GM23338 (cell line): ENCODE data around the gene RUNX1. TPM values are rescaled to one million over a fixed set of nuclear protein-coding genes. Genes with fewer than 3 reads are reported as not detected.

Experiments
- ATAC-seq: fragments of 200-7000 bp; cut with Tn5 transposase; 3 replicates; pipeline ENCODE4 v1.9.1; 2020
- DNase-seq: peaks from one replicate; pipeline ENCODE4 v3.0.0-alpha.2; 2015; ENCODE audit warnings: low spot score
- H2AFZ ChIP-seq: fragments of 200-600 bp; sonication (generic); 2 replicates; pipeline ENCODE4 v1.8.0; 2016; ENCODE audit warnings: antibody characterized with exemption, mild to moderate bottlenecking, moderate library complexity
- H3F3A ChIP-seq: fragments of 200-600 bp; sonication (generic); replicated peaks from 2 replicates; pipeline ENCODE4 v1.8.0; 2017; ENCODE audit warnings: antibody characterized with exemption, mixed run types, low read depth
- H3K27ac ChIP-seq: fragments of 200-600 bp; sonication (generic); 2 replicates; pipeline ENCODE4 v1.6.1; 2016; ENCODE audit warnings: low read depth
- H3K27me3 ChIP-seq: fragments of 200-600 bp; sonication (generic); 2 replicates; pipeline ENCODE4 v1.8.0; 2016; ENCODE audit warnings: mild to moderate bottlenecking, mixed run types, moderate library complexity; ENCODE audit not compliant: insufficient read depth
- H3K36me3 ChIP-seq: fragments of 200-600 bp; sonication (generic); 2 replicates; pipeline ENCODE4 v1.8.0; 2016; ENCODE audit warnings: mild to moderate bottlenecking; ENCODE audit not compliant: insufficient read depth
- H3K4me1 ChIP-seq: fragments of 200-600 bp; sonication (generic); 2 replicates; pipeline ENCODE4 v1.8.0; 2016; ENCODE audit warnings: mild to moderate bottlenecking, moderate library complexity; ENCODE audit not compliant: insufficient read depth
- H3K4me2 ChIP-seq: fragments of 200-600 bp; sonication (generic); 2 replicates; pipeline ENCODE4 v1.7.1; 2017; ENCODE audit warnings: mixed run types
- H3K4me3 ChIP-seq: fragments of 200-600 bp; sonication (generic); 2 replicates; pipeline ENCODE4 v1.6.1; 2016; ENCODE audit warnings: mixed run types
- H3K79me2 ChIP-seq: fragments of 200-600 bp; sonication (generic); replicated peaks from 2 replicates; pipeline ENCODE4 v1.8.0; 2017; ENCODE audit warnings: mild to moderate bottlenecking; ENCODE audit not compliant: insufficient read depth
- H3K9me2 ChIP-seq: fragments of 200-600 bp; sonication (generic); 2 replicates; pipeline ENCODE4 v1.8.0; 2017; ENCODE audit not compliant: insufficient read depth
- H4K20me1 ChIP-seq: fragments of 200-600 bp; sonication (generic); replicated peaks from 2 replicates; pipeline ENCODE4 v1.8.0; 2017; ENCODE audit warnings: mild to moderate bottlenecking; ENCODE audit not compliant: insufficient read depth
- H3K27ac Mint-ChIP-seq: 2 replicates; pipeline ENCODE4 v1.8.0; 2020; ENCODE audit warnings: inconsistent platforms, mild to moderate bottlenecking, moderate library complexity, mixed read lengths
- H3K27me3 Mint-ChIP-seq: 3 replicates; pipeline ENCODE4 v1.8.0; 2022; ENCODE audit warnings: low read depth, mild to moderate bottlenecking, moderate library complexity, mixed read lengths, inconsistent platforms; ENCODE audit not compliant: insufficient read depth, poor library complexity
- H3K36me3 Mint-ChIP-seq: 3 replicates; pipeline ENCODE4 v1.8.0; 2021; ENCODE audit warnings: low read depth, mild to moderate bottlenecking, inconsistent platforms, moderate library complexity, mixed read lengths
- H3K4me1 Mint-ChIP-seq: 3 replicates; pipeline ENCODE4 v1.8.0; 2020; ENCODE audit warnings: mild to moderate bottlenecking, inconsistent platforms, mixed read lengths
- H3K4me3 Mint-ChIP-seq: 3 replicates; pipeline ENCODE4 v1.8.0; 2021; ENCODE audit warnings: moderate library complexity, mild to moderate bottlenecking, inconsistent platforms, mixed read lengths
- H3K9me3 Mint-ChIP-seq: 3 replicates; pipeline ENCODE4 v1.8.0; 2020; ENCODE audit warnings: moderate library complexity, mild to moderate bottlenecking, inconsistent platforms, mixed read lengths
- CREB1 ChIP-seq: fragments of 250-450 bp; sonication (Bioruptor Pico); IDR thresholded peaks from 2 replicates; pipeline ENCODE4 v1.5.0; 2020; ENCODE audit warnings: low read depth, mild to moderate bottlenecking, moderate library complexity
- CTCF ChIP-seq, 2 experiments: fragments of 200-600 bp in 1 of 2; sonication (generic) in 1 of 2; conservative IDR thresholded peaks; 2 replicates each; pipeline versions ENCODE4 v1.5.1 to v1.6.1; 2016 to 2017; ENCODE audit warnings: antibody characterized with exemption in 2 of 2, low read depth in 2 of 2, mild to moderate bottlenecking in 2 of 2, moderate library complexity in 1 of 2
- ETS1 ChIP-seq: IDR thresholded peaks from 2 replicates; pipeline ENCODE4 v1.6.1; 2016; ENCODE audit warnings: antibody characterized with exemption
- EZH2 ChIP-seq: fragments of 200-600 bp; sonication (generic); IDR thresholded peaks from one replicate; pipeline ENCODE4 v1.8.0; 2017; ENCODE audit warnings: antibody characterized with exemption, mild to moderate bottlenecking, low read depth; ENCODE audit not compliant: unreplicated experiment
- EZH2phosphoT487 ChIP-seq: fragments of 200-600 bp; sonication (generic); IDR thresholded peaks from one replicate; pipeline ENCODE4 v1.8.1; 2018; ENCODE audit warnings: antibody characterized with exemption; ENCODE audit not compliant: unreplicated experiment
- JUNB ChIP-seq: IDR thresholded peaks from one replicate; pipeline ENCODE4 v1.6.1; 2016; ENCODE audit warnings: antibody characterized with exemption; ENCODE audit not compliant: unreplicated experiment
- NANOG ChIP-seq: IDR thresholded peaks from 2 replicates; pipeline ENCODE4 v1.6.1; 2016; ENCODE audit warnings: antibody characterized with exemption, borderline replicate concordance
- POLR2AphosphoS5 ChIP-seq: IDR thresholded peaks from 2 replicates; pipeline ENCODE4 v1.6.1; 2016; ENCODE audit warnings: antibody characterized with exemption, low read depth
- STAT1 ChIP-seq: IDR thresholded peaks from one replicate; pipeline ENCODE4 v1.6.1; 2016; ENCODE audit warnings: antibody characterized with exemption; ENCODE audit not compliant: unreplicated experiment
- ZNF114 ChIP-seq: fragments of 250-450 bp; sonication (Bioruptor Pico); IDR thresholded peaks from 2 replicates; pipeline ENCODE4 v1.5.0; 2020; ENCODE audit warnings: mild to moderate bottlenecking, moderate library complexity
- ZNF462 ChIP-seq: fragments of 250-450 bp; sonication (Bioruptor Pico); IDR thresholded peaks from 2 replicates; pipeline ENCODE4 v1.5.0; 2020; ENCODE audit warnings: mild to moderate bottlenecking, moderate library complexity
- polyA plus RNA-seq: library from polyadenylated mRNA; unstranded; fragments of >200 nt; fragmentation: Nextera tagmentation; extraction: Ambion mirVana; gene quantifications from 2 replicates; pipeline ENCODE4 v1.2.1, GENCODE V29; 2016
- total RNA-seq: library from RNA; depleted of rRNA; stranded (reverse); fragments of >200 nt; shearing (Covaris generic); gene quantifications from 2 replicates; pipeline ENCODE4 v1.2.3, GENCODE V29; 2014

Gene RUNX1
- total and polyA plus RNA-seq, 2 experiments from 2014 or later, result 0.29 to 1.1 TPM

GRCh38 chr21:34981791-34982190 is 67.3 kb downstream of the RUNX1 start:
- Mint-ChIP-seq H3K4me1 (peaks cover 2% of the 10 kb centered on the region; the same call in 1 of the 3 replicates), H3K27me3 (peaks cover 3% of the 10 kb centered on the region), H3K9me3 (no peaks in the 10 kb centered on the region), H3K4me3 (no peak overlapping the region), H3K36me3 (no peaks in the 10 kb centered on the region), H3K27ac (no peak overlapping the region)
- ATAC-seq (no peak), DNase-seq (no peak)
- Histone ChIP-seq H3K27me3 (no peaks in the 10 kb centered on the region), H3K79me2 (no peaks in the 10 kb centered on the region), H3F3A (no peaks in the 10 kb centered on the region), H3K4me1 (no peaks in the 10 kb centered on the region), H3K36me3 (no peaks in the 10 kb centered on the region), H2AFZ (no peak overlapping the region), H3K4me2 (no peak overlapping the region), H3K4me3 (no peak overlapping the region), H3K9me2 (no peaks in the 10 kb centered on the region), H3K27ac (no peak overlapping the region), H4K20me1 (no peaks in the 10 kb centered on the region)
- no peak for TF ChIP-seq POLR2AphosphoS5

- no peaks in the 10 kb centered on the region for H3K9me2 ChIP-seq
- no peak overlapping the region for H2AFZ ChIP-seq
- Mint-ChIP-seq H3K9me3 (no peaks in the 10 kb centered on the region), H3K27me3 (peaks cover 3% of the 10 kb centered on the region), H3K36me3 (no peaks in the 10 kb centered on the region), H3K4me3 (no peak overlapping the region), H3K4me1 (no peaks in the 10 kb centered on the region), H3K27ac (no peak overlapping the region)
- H3K4me2 ChIP-seq, result no peak overlapping the region
- no peaks in the 10 kb centered on the region for H3K27me3 ChIP-seq
- no peaks in the 10 kb centered on the region for H4K20me1 ChIP-seq
- no peaks in the 10 kb centered on the region for H3K4me1 ChIP-seq
- no peak for DNase-seq
- H3K27ac ChIP-seq, result no peak overlapping the region
- H3K36me3 ChIP-seq, result no peaks in the 10 kb centered on the region
- no peak for ATAC-seq
- no peaks in the 10 kb centered on the region for H3K79me2 ChIP-seq
- H3K4me3 ChIP-seq, result no peak overlapping the region
- no peaks in the 10 kb centered on the region for H3F3A ChIP-seq
- no peak for TF ChIP-seq ZNF114 (CRISPR knock-in tag)
- TF ChIP-seq POLR2AphosphoS5, result no peak
- no peak for TF ChIP-seq NANOG
- TF ChIP-seq EZH2, result no peak
- TF ChIP-seq STAT1, result no peak
- no peak for TF ChIP-seq ZNF462 (CRISPR knock-in tag)
- TF ChIP-seq JUNB, result no peak
- no peak for TF ChIP-seq CREB1
- no peak for TF ChIP-seq CTCF (conservative IDR thresholded peaks at IDR 0.05; ENCODE audit: low read depth in 2 of 2)
- TF ChIP-seq EZH2phosphoT487, result no peak
- no peak for TF ChIP-seq ETS1
Measured at GRCh38 chr21:34980423-34981115, 68.5 kb downstream of the RUNX1 start.
